PC-9 (cell line): Measurements from ENCODE around the gene SRGAP1. TPM values are rescaled to one million over a fixed set of nuclear protein-coding genes. Genes with fewer than 3 reads are reported as not detected.

Experiments used
- BruUV-seq: library from RNA; stranded (reverse); fragments of 400-500 nt; replicated peaks from 2 replicates; lab custom pipeline; 2021; lab: Mats Ljungman, UMichigan
- CTCF ChIA-PET: fragments of 300-600 bp; sonication (Branson Sonifier 250); formaldehyde crosslinking; loops from one replicate; lab custom pipeline; 2022; ENCODE audit warnings: antibody characterized with exemption; lab: Charles Lee
- POLR2A ChIA-PET: fragments of 300-600 bp; sonication (Branson Sonifier 250); formaldehyde crosslinking; loops from one replicate; lab custom pipeline; 2022; ENCODE audit warnings: antibody characterized with exemption; ENCODE audit not compliant: unreplicated experiment; lab: Charles Lee
- DNase-seq, 2 experiments: peaks; one replicate each; pipeline versions ENCODE4 v3.0.0 to v3.0.0-alpha.2; 2015 to 2022; ENCODE audit warnings: mixed read lengths in 1 of 2
- H2AFZ ChIP-seq: fragments of 200-600 bp; sonication (generic); 2 replicates; pipeline ENCODE4 v1.8.1; 2017; ENCODE audit warnings: antibody characterized with exemption
- H3F3A ChIP-seq: fragments of 200-600 bp; sonication (generic); 2 replicates; pipeline ENCODE4 v1.8.1; 2017; ENCODE audit warnings: antibody characterized with exemption, mild to moderate bottlenecking, low read depth; ENCODE audit not compliant: insufficient read depth
- H3K27ac ChIP-seq: fragments of 200-600 bp; sonication (generic); 2 replicates; pipeline ENCODE4 v1.6.1; 2016; ENCODE audit warnings: mixed run types
- H3K27me3 ChIP-seq: fragments of 200-600 bp; sonication (generic); 2 replicates; pipeline ENCODE4 v1.6.1; 2016; ENCODE audit warnings: low read depth, mixed run types; ENCODE audit not compliant: insufficient read depth
- H3K36me3 ChIP-seq: fragments of 200-600 bp; sonication (generic); 2 replicates; pipeline ENCODE4 v1.6.1; 2016; ENCODE audit warnings: low read depth, mixed run types
- H3K4me1 ChIP-seq: fragments of 200-600 bp; sonication (generic); replicated peaks from 2 replicates; pipeline ENCODE4 v1.6.1; 2016; ENCODE audit warnings: mixed run types; ENCODE audit not compliant: insufficient read depth
- H3K4me2 ChIP-seq: fragments of 200-600 bp; sonication (generic); 2 replicates; pipeline ENCODE4 v1.6.1; 2017; ENCODE audit warnings: mixed run types
- H3K4me3 ChIP-seq: fragments of 200-600 bp; sonication (generic); 2 replicates; pipeline ENCODE4 v1.6.1; 2016; ENCODE audit warnings: mixed run types
- H3K79me2 ChIP-seq: fragments of 200-600 bp; sonication (generic); 2 replicates; pipeline ENCODE4 v1.6.1; 2017; ENCODE audit warnings: low read depth, mixed run types
- H3K9me2 ChIP-seq: fragments of 200-600 bp; sonication (generic); 2 replicates; pipeline ENCODE4 v1.8.1; 2017; ENCODE audit warnings: mild to moderate bottlenecking; ENCODE audit not compliant: insufficient read depth
- H3K9me3 ChIP-seq: fragments of 200-600 bp; sonication (generic); 2 replicates; pipeline ENCODE4 v1.8.1; 2016; ENCODE audit warnings: low read depth; ENCODE audit not compliant: insufficient read depth
- H4K20me1 ChIP-seq: fragments of 200-600 bp; sonication (generic); 2 replicates; pipeline ENCODE4 v1.8.1; 2017; ENCODE audit not compliant: insufficient read depth
- EZH2 ChIP-seq: fragments of 200-600 bp; sonication (generic); IDR thresholded peaks from 2 replicates; pipeline ENCODE4 v1.8.0; 2017; ENCODE audit warnings: antibody characterized with exemption, low read depth
- intact Hi-C: fragments of 100-400 bp; cut with micrococcal nuclease; formaldehyde crosslinking; loops from one replicate; pipeline ENCODE4 v1.10.0; 2022; ENCODE audit not compliant: unreplicated experiment
- total RNA-seq: library from RNA; stranded (reverse); gene quantifications from 2 replicates; pipeline ENCODE4 v1.2.3, GENCODE V29; 2021
- TF ChIP-seq, protein P1 (sequence below): fragments of 200-600 bp; sonication (generic); conservative IDR thresholded peaks from 2 replicates; pipeline ENCODE4 v1.6.1; 2017; ENCODE audit warnings: mixed run types, antibody characterized with exemption, mild to moderate bottlenecking, moderate library complexity

The SRGAP1 gene
- total RNA-seq, 1 experiment from 2014 or later = 24.5 TPM

DNA sequence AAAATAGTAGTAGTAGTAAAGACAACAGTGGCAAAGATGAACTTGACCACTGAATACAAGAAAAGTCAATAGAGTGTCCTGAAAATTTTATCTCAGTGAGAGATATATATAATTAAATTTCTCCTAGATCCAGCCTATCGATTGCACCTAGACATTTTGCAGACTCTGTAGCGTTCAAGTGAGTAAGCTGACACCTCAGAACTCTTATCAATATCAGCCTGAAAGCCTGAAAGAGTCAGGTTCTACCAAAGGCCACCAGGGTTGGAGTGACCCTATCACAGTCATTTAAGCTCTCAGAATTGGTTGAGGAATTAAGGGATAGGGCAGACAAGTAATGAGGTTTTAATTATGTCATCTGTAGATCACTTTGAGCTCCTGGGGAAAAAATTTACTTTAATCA, 174.6 kb downstream of the SRGAP1 start:
- H3K9me3 ChIP-seq = no peaks in the 10 kb centered on the region
- H3K27me3 ChIP-seq = no peaks in the 10 kb centered on the region
- H3K4me1 ChIP-seq = no peaks in the 10 kb centered on the region
- POLR2A ChIA-PET = no interaction called here
- H3F3A ChIP-seq = peaks cover 6% of the 10 kb centered on the region; the same call in 1 of the 2 replicates
- CTCF ChIA-PET = no interaction called here
- no peak overlapping the region for H3K4me2 ChIP-seq
- peaks cover 8% of the 10 kb centered on the region for H3K79me2 ChIP-seq
- H3K27ac ChIP-seq = no peak overlapping the region
- H3K36me3 ChIP-seq = 0 out of 2 replicates have a peak, but pooled peaks cover 19% of the 10 kb centered on the region
- H3K9me2 ChIP-seq = no peaks in the 10 kb centered on the region
- intact Hi-C loops = no loop called here
- no peaks in the 10 kb centered on the region for H4K20me1 ChIP-seq
- no TSS peak for BruUV-seq
- TF ChIP-seq EZH2 = no peak
- TF ChIP-seq, protein P1, sequence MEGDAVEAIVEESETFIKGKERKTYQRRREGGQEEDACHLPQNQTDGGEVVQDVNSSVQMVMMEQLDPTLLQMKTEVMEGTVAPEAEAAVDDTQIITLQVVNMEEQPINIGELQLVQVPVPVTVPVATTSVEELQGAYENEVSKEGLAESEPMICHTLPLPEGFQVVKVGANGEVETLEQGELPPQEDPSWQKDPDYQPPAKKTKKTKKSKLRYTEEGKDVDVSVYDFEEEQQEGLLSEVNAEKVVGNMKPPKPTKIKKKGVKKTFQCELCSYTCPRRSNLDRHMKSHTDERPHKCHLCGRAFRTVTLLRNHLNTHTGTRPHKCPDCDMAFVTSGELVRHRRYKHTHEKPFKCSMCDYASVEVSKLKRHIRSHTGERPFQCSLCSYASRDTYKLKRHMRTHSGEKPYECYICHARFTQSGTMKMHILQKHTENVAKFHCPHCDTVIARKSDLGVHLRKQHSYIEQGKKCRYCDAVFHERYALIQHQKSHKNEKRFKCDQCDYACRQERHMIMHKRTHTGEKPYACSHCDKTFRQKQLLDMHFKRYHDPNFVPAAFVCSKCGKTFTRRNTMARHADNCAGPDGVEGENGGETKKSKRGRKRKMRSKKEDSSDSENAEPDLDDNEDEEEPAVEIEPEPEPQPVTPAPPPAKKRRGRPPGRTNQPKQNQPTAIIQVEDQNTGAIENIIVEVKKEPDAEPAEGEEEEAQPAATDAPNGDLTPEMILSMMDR = no peak
- H3K4me3 ChIP-seq = no peak overlapping the region
- no peak for DNase-seq
- no peak overlapping the region for H2AFZ ChIP-seq

DNA sequence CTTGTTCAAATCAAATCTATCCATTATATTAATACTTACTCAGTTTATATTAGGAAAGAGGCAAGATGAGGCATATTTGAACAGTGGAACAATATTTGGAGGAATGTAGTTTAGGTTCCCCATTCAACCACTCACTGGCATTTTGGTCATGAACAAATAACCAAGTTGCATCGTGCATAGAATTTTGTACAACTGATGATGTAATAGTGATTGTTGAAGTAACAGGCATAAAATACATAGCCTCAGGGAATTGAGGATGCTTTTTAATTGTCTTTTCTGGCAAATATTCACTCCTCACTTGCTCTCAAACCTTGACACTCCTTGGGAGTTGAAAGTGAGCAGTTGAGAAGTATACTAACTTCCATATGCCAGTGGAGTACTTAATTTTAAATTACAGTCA, 175.2 kb downstream of the SRGAP1 start:
- Histone ChIP-seq H3K4me1 (no peaks in the 10 kb centered on the region), H3K9me3 (no peaks in the 10 kb centered on the region), H4K20me1 (no peaks in the 10 kb centered on the region), H3K9me2 (no peaks in the 10 kb centered on the region), H2AFZ (no peak overlapping the region), H3K27ac (no peak overlapping the region), H3K79me2 (peaks cover 8% of the 10 kb centered on the region), H3K36me3 (0 out of 2 replicates have a peak, but pooled peaks cover 19% of the 10 kb centered on the region), H3K4me2 (no peak overlapping the region), H3F3A (peaks cover 6% of the 10 kb centered on the region; the same call in 1 of the 2 replicates), H3K27me3 (no peaks in the 10 kb centered on the region), H3K4me3 (no peak overlapping the region)
- POLR2A ChIA-PET = no interaction called here
- CTCF ChIA-PET = no interaction called here
- no peak for TF ChIP-seq EZH2
- TF ChIP-seq, protein P1 = no peak
- no TSS peak for BruUV-seq
- intact Hi-C loops = no loop called here
- no peak for DNase-seq

DNA sequence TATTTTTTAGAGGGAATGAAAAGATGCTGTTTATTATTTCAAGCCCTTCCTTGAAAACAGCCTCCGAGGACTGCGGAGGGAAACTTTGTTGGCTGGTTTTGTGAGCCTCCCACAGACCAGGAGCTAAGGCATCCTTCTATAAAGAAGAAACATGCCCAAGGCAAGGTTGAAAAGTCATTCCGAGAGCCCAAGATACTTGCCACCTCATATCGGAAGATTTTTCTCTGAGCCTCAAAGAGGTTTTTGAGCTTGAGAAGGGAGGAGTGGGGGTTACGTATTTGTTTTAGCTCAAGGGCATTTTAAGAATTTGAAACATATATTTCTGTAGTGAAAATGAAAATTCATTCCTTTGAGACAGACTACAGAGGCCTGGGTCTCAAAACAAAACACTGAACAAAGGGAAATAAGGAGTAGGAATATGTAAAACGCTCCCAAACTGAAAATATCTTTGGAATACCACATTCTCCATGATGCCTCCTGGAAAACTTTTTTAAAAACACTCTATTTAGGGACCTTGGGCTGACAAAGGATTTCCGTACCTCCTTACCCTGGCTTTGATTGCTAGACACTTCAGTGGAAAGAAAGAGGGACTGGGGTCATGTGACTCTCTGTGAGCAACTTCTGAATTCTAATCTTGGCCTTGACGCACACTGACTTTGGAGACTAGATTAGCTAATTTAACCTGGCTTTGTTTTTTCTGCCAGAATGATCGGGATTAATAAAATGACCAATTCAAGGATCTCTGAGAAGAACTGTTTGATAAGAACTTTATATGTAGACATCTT, 180.9 kb downstream of the SRGAP1 start:
- no peak overlapping the region for H3K27ac ChIP-seq
- BruUV-seq = no TSS peak
- H3K9me3 ChIP-seq = no peaks in the 10 kb centered on the region
- no peaks in the 10 kb centered on the region for H3K9me2 ChIP-seq
- no peaks in the 10 kb centered on the region for H4K20me1 ChIP-seq
- 0 out of 2 replicates have a peak, but pooled peaks cover 18% of the 10 kb centered on the region for H3K36me3 ChIP-seq
- H3K79me2 ChIP-seq = peaks cover 4% of the 10 kb centered on the region; the same call in 1 of the 2 replicates
- no peaks in the 10 kb centered on the region for H3K27me3 ChIP-seq
- H3K4me3 ChIP-seq = no peak overlapping the region
- ChIA-PET POLR2A (no interaction called here), CTCF (no interaction called here)
- no peak for TF ChIP-seq EZH2
- TF ChIP-seq, protein P1 = no peak
- intact Hi-C loops = no loop called here
- no peak overlapping the region for H3K4me2 ChIP-seq
- H3F3A ChIP-seq = peaks cover 6% of the 10 kb centered on the region; the same call in 1 of the 2 replicates
- H3K4me1 ChIP-seq = no peaks in the 10 kb centered on the region
- DNase-seq = no peak
- no peak overlapping the region for H2AFZ ChIP-seq
